Panc1 (cell line): ENCODE results near the gene NRP2.

Source experiments
- CTCF ChIP-seq: fragments of 450-650 bp; IDR thresholded peaks from 2 replicates; pipeline ENCODE4 v1.5.1; 2017; ENCODE audit warnings: mild to moderate bottlenecking
- POLR2AphosphoS5 ChIP-seq: IDR thresholded peaks from 2 replicates; pipeline ENCODE4 v1.6.1; 2012; ENCODE audit warnings: mild to moderate bottlenecking, low read depth, low read length, moderate library complexity
- REST ChIP-seq, 2 experiments: IDR thresholded peaks; 2 replicates each; pipeline ENCODE4 v1.6.1; 2011 to 2012; ENCODE audit warnings: low read depth in 2 of 2, control low read depth in 1 of 2, low read length in 1 of 2, mild to moderate bottlenecking in 1 of 2, moderate library complexity in 1 of 2; ENCODE audit not compliant: insufficient read depth in 1 of 2
- SIN3A ChIP-seq: IDR thresholded peaks from 2 replicates; pipeline ENCODE4 v1.6.1; 2012; ENCODE audit warnings: low read depth, mild to moderate bottlenecking, low read length, moderate library complexity, borderline replicate concordance; ENCODE audit not compliant: insufficient read depth

GRCh38 chr2:205723179-205723578 is 40.9 kb downstream of the NRP2 start:
- no peak for TF ChIP-seq CTCF
- no peak for TF ChIP-seq POLR2AphosphoS5
- no peak for TF ChIP-seq REST (IDR thresholded peaks at IDR 0.05; ENCODE audit: insufficient read depth in 1 of 2, low read depth in 2 of 2, low read length in 1 of 2)
- TF ChIP-seq SIN3A, result no peak
